Dedifferentiated amniotic fluid mesenchymal stem cell (primary cell): Measurements from ENCODE around the gene PRR20B.
"Not testable (repeated sequence)": the region's sequence is repeated elsewhere in the genome, so short reads cannot be mapped to it uniquely, and the experiment has no call there.

Experiments
- DNase-seq: peaks from one replicate; pipeline ENCODE4 v3.0.0-alpha.2; 2016; ENCODE audit errors: extremely low spot score

The PRR20B gene

DNA sequence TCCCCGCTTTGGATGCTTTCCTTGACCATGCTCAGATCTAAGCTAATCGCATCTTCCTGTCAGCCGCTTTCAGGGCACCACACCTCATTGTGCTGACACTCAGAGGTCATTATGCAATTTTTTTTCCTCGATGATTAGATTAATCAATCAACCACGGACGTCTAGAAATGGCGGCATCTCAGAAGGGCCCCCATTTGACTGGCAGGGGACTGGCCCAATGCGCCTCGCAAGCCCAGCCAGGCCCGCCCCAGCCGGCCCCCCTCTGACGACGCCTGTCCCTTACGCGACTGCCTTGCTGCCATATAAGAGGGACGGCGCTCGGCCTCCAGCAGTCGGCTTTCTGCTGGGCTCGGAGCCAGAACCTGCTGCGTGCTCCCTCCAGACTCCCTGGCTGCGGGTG lies at the start of gene PRR20B:
Gene PRR20B, plus strand, starts transcription at position 301 of the 400 bp plus-strand sequence. CDS start 387 bp downstream, outside the sequence.
- DNase-seq: not testable (repeated sequence)

GRCh38 chr13:57114945-57115344 lies 32.3 kb upstream of the PRR20B start:
- DNase-seq: no peak

- DNase-seq: no peak
These were observed 23.6 kb upstream of the PRR20B start for GRCh38 chr13:57123681-57124080.

DNA sequence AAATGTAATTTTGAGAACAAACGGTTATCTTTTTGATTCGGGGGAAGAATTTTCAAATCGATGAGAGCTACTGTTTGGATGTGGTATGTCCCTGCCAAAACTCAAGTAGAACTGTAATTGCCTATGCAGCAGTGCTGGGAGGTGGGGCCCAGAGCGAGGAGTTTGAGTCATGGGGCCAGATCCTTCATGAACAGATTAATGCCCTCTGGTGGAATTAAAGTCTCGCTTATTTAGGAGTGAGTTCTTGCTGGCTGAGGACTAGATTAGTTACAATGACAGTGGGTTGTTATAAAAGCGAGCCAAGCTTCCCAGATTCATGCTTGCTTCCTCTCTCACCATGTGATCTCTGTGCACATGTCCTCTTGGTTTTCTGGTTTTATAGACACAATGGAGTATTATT lies 18.4 kb upstream of the PRR20B start:
- no peak for DNase-seq

DNA sequence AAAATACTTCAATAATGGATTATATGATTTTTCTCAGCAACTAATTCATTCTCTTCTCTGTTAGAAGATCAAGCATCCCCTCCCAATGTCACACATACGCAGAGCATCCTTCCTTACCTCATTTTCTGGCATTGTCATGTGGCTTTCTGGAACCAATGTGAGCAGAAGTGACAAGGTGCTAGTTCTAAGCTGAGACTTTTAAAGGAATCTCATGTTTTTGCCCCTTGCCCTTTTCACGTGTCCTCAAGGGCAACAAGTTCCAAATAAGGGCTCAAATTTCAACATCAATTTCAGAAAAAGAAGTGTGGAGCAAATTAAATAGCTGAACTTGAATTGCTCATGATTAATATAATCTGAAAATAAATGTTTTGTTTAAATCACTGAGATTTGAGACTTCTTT lies 11.2 kb upstream of the PRR20B start:
- DNase-seq: no peak

DNA sequence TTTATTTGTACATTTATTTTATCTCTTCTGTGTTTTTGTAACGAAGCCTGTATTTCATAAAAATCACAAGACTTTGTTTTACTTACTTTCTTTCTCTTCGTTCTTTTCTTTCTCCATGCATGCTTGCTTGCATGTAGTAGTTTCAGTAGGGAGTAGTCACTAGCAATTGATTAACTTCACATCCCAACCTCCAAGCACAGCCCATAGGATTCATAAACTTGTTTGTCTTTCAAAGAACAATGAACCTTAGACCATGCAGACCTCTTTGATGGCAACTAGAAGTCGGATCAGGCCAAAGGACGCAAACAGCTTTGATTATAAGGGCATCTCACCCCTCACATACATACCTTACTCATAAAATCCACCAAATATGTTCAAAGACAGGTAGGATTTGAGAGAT lies 9.7 kb upstream of the PRR20B start:
- no peak for DNase-seq

GRCh38 chr13:57138988-57139387 lies 8.3 kb upstream of the PRR20B start:
- DNase-seq: no peak

DNA sequence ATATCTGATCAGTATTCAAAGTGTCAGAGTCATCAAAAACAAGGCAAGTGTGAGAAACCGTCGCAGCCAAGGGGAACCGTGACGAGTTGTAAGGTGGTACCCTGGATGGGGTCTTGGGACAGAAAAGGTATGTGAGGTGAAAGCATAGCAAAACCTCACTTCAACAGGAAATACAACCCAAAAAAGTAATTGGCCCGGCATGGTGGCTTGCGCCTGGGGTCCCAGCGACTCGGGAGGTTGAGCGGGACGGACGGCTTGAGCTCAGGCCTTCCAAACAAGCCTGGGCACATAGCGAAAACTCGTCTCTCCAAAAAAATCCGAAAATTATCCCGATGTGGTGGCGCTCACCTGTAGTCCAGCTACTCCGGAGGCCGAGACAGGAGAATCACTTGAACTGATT lies 7.5 kb upstream of the PRR20B start:
- not testable (repeated sequence) for DNase-seq

DNA sequence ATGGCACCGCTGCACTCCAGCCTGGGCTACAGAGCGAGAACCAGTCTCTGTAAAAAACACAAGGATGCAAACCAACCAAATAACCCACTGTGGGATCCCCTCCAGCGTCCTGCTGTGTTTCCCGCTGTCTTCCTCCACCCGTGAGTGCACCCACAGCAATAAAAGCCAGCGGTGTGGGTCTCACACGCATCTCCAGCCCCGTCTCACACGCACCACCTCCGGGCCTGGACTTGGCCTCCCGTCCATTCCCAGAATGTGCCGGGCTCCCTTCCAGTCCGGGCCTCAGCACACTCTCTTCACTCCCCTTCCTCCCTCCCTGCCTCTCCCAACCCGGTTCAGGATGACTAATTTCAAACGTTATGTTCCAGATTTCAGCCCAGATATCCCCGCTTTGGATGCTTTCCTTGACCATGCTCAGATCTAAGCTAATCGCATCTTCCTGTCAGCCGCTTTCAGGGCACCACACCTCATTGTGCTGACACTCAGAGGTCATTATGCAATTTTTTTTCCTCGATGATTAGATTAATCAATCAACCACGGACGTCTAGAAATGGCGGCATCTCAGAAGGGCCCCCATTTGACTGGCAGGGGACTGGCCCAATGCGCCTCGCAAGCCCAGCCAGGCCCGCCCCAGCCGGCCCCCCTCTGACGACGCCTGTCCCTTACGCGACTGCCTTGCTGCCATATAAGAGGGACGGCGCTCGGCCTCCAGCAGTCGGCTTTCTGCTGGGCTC lies 6.9 kb upstream of the PRR20B start, which contains the start of gene PRR20A:
Gene PRR20A, plus strand, starts transcription at position 684 of the 734 bp plus-strand sequence. CDS start 387 bp downstream, outside the sequence.
- not testable (repeated sequence) for DNase-seq

DNA sequence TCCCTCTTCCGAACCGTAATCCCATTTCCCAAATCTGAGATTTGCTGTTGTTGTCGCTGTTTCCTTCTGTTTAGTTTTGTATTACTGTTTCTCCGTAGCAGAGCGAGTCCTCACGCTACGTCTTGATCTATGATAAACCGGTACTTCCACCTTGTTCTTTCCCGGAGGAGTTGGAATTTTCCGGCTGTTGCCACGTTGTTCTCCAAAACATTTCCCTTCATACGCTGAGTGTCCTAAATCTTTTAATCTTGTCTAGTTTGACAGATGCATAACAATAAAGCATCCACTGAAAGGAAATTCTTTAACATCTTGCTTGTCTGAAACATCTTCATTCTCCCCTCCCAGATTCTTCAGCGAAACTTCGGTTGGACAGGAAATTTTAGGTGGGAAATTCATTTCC lies 818 bp downstream of the PRR20B start:
- not testable (repeated sequence) for DNase-seq

DNA sequence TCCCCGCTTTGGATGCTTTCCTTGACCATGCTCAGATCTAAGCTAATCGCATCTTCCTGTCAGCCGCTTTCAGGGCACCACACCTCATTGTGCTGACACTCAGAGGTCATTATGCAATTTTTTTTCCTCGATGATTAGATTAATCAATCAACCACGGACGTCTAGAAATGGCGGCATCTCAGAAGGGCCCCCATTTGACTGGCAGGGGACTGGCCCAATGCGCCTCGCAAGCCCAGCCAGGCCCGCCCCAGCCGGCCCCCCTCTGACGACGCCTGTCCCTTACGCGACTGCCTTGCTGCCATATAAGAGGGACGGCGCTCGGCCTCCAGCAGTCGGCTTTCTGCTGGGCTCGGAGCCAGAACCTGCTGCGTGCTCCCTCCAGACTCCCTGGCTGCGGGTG lies 6.5 kb downstream of the PRR20B start, which contains the start of gene PRR20C:
Gene PRR20C, plus strand, starts transcription at position 301 of the 400 bp plus-strand sequence. CDS start 387 bp downstream, outside the sequence.
- DNase-seq: not testable (repeated sequence)

- DNase-seq: not testable (repeated sequence)
These were observed 13.0 kb downstream of the PRR20B start, which contains the start of gene PRR20D for GRCh38 chr13:57160332-57160731. Gene PRR20D (plus strand): TSS chr13:57160632. CDS start chr13:57161019, 387 bp downstream.

GRCh38 chr13:57166897-57167296 lies 19.6 kb downstream of the PRR20B start, which contains the start of gene PRR20E:
Gene PRR20E (plus strand): TSS chr13:57167197. CDS start chr13:57167584, 387 bp downstream.
- DNase-seq: not testable (repeated sequence)

DNA sequence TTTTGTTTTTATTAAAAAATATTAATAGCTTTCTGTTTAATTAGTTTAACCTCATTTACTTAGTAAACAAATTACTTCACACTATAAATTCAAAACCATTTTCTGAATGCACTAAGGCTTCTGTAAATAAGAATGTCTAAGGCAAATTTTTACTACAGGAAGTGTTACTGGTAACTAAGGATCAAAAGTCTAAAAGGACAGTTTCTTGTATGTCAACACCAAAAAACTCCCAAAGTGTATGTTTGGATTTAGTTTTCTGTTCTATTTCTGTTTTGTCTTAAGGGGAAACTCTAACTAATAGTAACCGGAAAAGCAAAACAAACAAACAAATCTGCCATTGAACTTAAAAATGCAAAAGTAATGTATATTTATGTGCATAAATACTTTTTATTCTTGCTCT lies 44.4 kb downstream of the PRR20B start:
- DNase-seq: no peak
